HepG2 (cell line): Measurements from ENCODE around the gene SETD1B. TPM values are rescaled to one million over a fixed set of nuclear protein-coding genes. Genes with fewer than 3 reads are reported as not detected.

Experiments
- ATAC-seq: fragments of 200-7000 bp; cut with Tn5 transposase; 3 replicates; pipeline ENCODE4 v1.9.1; 2020; ENCODE audit warnings: mild to moderate bottlenecking, moderate library complexity
- BruUV-seq: library from RNA; stranded (reverse); fragments of 400-500 nt; replicated peaks from 2 replicates; lab custom pipeline; 2021; lab: Mats Ljungman, UMichigan
- CTCF ChIA-PET: fragments of 300-600 bp; formaldehyde crosslinking; extraction: SDS; loops from one replicate; lab custom pipeline; 2021; ENCODE audit warnings: low total read pairs, inconsistent platforms, low intra/inter-chr PET ratio; lab: Yijun Ruan, JAX
- POLR2A ChIA-PET: fragments of 350-600 bp; sonication (Branson Sonifier 250); formaldehyde crosslinking; loops from one replicate; lab custom pipeline; 2020; ENCODE audit warnings: antibody characterized with exemption, inconsistent platforms; lab: Yijun Ruan, JAX
- DNase-seq: peaks from one replicate; pipeline ENCODE4 v3.0.0-alpha.2; 2015; ENCODE audit warnings: low spot score
- FAIRE-seq: peaks from 3 replicates; lab custom pipeline; 2011; peaks lifted over from hg19 to GRCh38; lab: Jason Lieb, UNC
- H2AFZ ChIP-seq: one replicate; pipeline ENCODE4 v1.6.1; 2011; ENCODE audit warnings: low read length, inconsistent platforms
- H3K27ac ChIP-seq: fragments of 300-600 bp; 3 replicates; pipeline ENCODE4 v1.8.0; 2011; ENCODE audit warnings: mixed run types, mild to moderate bottlenecking, mixed read lengths, low read length, inconsistent platforms; ENCODE audit not compliant: insufficient read depth; ENCODE audit errors: extremely low read length
- H3K27me3 ChIP-seq, 2 experiments: fragments of 200-600 bp in 1 of 2; 2 replicates in 1 of 2; 3 replicates in 1 of 2; pipeline versions ENCODE4 v1.6.0 to v1.8.0; 2011; ENCODE audit warnings: low read length in 2 of 2, mild to moderate bottlenecking in 2 of 2, moderate library complexity in 2 of 2, inconsistent platforms in 1 of 2; ENCODE audit not compliant: insufficient read depth in 2 of 2, control insufficient read depth in 1 of 2
- H3K36me3 ChIP-seq, 2 experiments: fragments of 200-600 bp in 1 of 2; replicated peaks in 1 of 2; 2 replicates in 1 of 2; 3 replicates in 1 of 2; pipeline versions ENCODE4 v1.5.1 to v1.8.0; 2011; ENCODE audit warnings: low read length in 2 of 2, inconsistent platforms in 1 of 2; ENCODE audit not compliant: insufficient read depth in 2 of 2, control insufficient read depth in 1 of 2
- H3K4me1 ChIP-seq: 2 replicates; pipeline ENCODE4 v1.5.1; 2012; ENCODE audit warnings: low read length, inconsistent platforms; ENCODE audit not compliant: insufficient read depth
- H3K4me2 ChIP-seq: 2 replicates; pipeline ENCODE4 v1.6.0; 2011; ENCODE audit warnings: low read depth, low read length, inconsistent platforms
- H3K4me3 ChIP-seq, 3 experiments: fragments of 200-600 bp in 1 of 3; sonication (generic), shearing (Covaris generic) in 1 of 3; replicated peaks in 1 of 3; 2 replicates each; pipeline ENCODE4 v1.5.1; 2011 to 2016; ENCODE audit warnings: low read length in 3 of 3, inconsistent platforms in 2 of 3, low read depth in 2 of 3, mild to moderate bottlenecking in 2 of 3, control low read depth in 1 of 3, mixed read lengths in 1 of 3; ENCODE audit not compliant: insufficient read depth in 1 of 3
- H3K79me2 ChIP-seq: one replicate; pipeline ENCODE4 v1.6.1; 2011; ENCODE audit warnings: low read length, inconsistent platforms; ENCODE audit not compliant: insufficient read depth
- H3K9ac ChIP-seq: 2 replicates; pipeline ENCODE4 v1.6.0; 2011; ENCODE audit warnings: mild to moderate bottlenecking, low read depth, low read length, inconsistent platforms; ENCODE audit not compliant: insufficient read depth
- H3K9me3 ChIP-seq: 2 replicates; pipeline ENCODE4 v1.5.1; 2012; ENCODE audit warnings: mild to moderate bottlenecking, low read length
- H4K20me1 ChIP-seq: 2 replicates; pipeline ENCODE4 v1.6.0; 2011; ENCODE audit warnings: inconsistent platforms, mild to moderate bottlenecking, low read length, moderate library complexity; ENCODE audit not compliant: insufficient read depth
- HOXA5 ChIP-seq: sonication (generic); formaldehyde crosslinking; IDR thresholded peaks from 2 replicates; pipeline ENCODE4 v1.4.0; 2020; ENCODE audit warnings: missing genetic modification reagents
- JUND ChIP-seq: sonication (generic); formaldehyde crosslinking; IDR thresholded peaks from 2 replicates; pipeline ENCODE4 v1.8.0; 2022; ENCODE audit warnings: mild to moderate bottlenecking, missing genetic modification reagents
- NKX3-1 ChIP-seq: sonication (generic); formaldehyde crosslinking; IDR thresholded peaks from 2 replicates; pipeline ENCODE4 v1.5.0; 2020; ENCODE audit warnings: missing genetic modification reagents
- ONECUT2 ChIP-seq: sonication (generic); formaldehyde crosslinking; IDR thresholded peaks from 2 replicates; pipeline ENCODE4 v1.4.0; 2020; ENCODE audit warnings: missing genetic modification reagents
- RBM22 ChIP-seq: fragments of 200-400 bp; formaldehyde crosslinking; optimal IDR thresholded peaks from 2 replicates; pipeline ENCODE3; 2017; ENCODE audit warnings: mild to moderate bottlenecking, low read length, moderate library complexity
- ZBTB42 ChIP-seq: sonication (generic); formaldehyde crosslinking; IDR thresholded peaks from 2 replicates; pipeline ENCODE4 v1.5.0; 2020; ENCODE audit warnings: mild to moderate bottlenecking, missing genetic modification reagents
- ZBTB7B ChIP-seq: sonication (generic); formaldehyde crosslinking; IDR thresholded peaks from 2 replicates; pipeline ENCODE4 v1.4.0; 2020; ENCODE audit warnings: missing genetic modification reagents
- ZEB1 ChIP-seq: IDR thresholded peaks from 2 replicates; pipeline ENCODE4 v1.6.1; 2012; ENCODE audit warnings: mild to moderate bottlenecking, low read depth, inconsistent platforms; ENCODE audit not compliant: insufficient replicate concordance
- ZNF605 ChIP-seq: sonication (generic); formaldehyde crosslinking; IDR thresholded peaks from 2 replicates; pipeline ENCODE4 v1.8.0; 2022; ENCODE audit warnings: mild to moderate bottlenecking, missing genetic modification reagents
- ZNF619 ChIP-seq: sonication (generic); formaldehyde crosslinking; IDR thresholded peaks from 2 replicates; pipeline ENCODE4 v1.4.0; 2020; ENCODE audit warnings: mild to moderate bottlenecking, missing genetic modification reagents
- ZSCAN9 ChIP-seq: IDR thresholded peaks from 2 replicates; pipeline ENCODE4 v1.6.1; 2016; ENCODE audit warnings: borderline replicate concordance
- WGBS: methylation state at CpG from one replicate; pipeline ENCODE4 v1.1.6; 2017; ENCODE audit warnings: low lambda C conversion rate; 5-methylcytosine and 5-hydroxymethylcytosine counted together
- in situ Hi-C: cut with HindIII; loops from 2 replicates; pipeline ENCODE4 v1.10.0; 2017; ENCODE audit warnings: low pct_unique_long_range_greater_than_20kb; ENCODE audit not compliant: extremely low pct_ligation_motif_present
- intact Hi-C: fragments of 100-400 bp; cut with micrococcal nuclease; formaldehyde crosslinking; loops from one replicate; pipeline ENCODE4 v1.10.0; 2022; ENCODE audit not compliant: unreplicated experiment
- polyA plus RNA-seq, 8 experiments: library from polyadenylated mRNA; depleted of rRNA in 3 of 8; stranded (reverse) in 7 of 8; unstranded in 1 of 8; fragments of >200 nt; fragmentation: Illumina TruSeq in 4 of 8; extraction: Trizol in 4 of 8; gene quantifications; 2 replicates each; pipeline versions ENCODE4 v1.2.1 to v1.2.3, GENCODE V29; 2011 to 2016; ENCODE audit warnings: low read depth in 4 of 8, missing spikeins in 1 of 8, mixed read lengths in 1 of 8; ENCODE audit not compliant: insufficient read depth in 1 of 8
- total RNA-seq, 5 experiments: library from RNA; depleted of rRNA; stranded (reverse); fragments of >200 nt; fragmentation: Illumina TruSeq; extraction: Trizol; gene quantifications; 2 replicates each; pipeline ENCODE4 v1.2.3, GENCODE V29; 2016; ENCODE audit warnings: low read depth in 1 of 5
- TF ChIP-seq, protein P1 (sequence below): sonication (generic); formaldehyde crosslinking; IDR thresholded peaks from 2 replicates; pipeline ENCODE4 v1.4.0; 2020; ENCODE audit warnings: missing genetic modification reagents
- TF ChIP-seq, protein P2 (sequence below): sonication (generic); formaldehyde crosslinking; IDR thresholded peaks from 2 replicates; pipeline ENCODE4 v1.5.0; 2020; ENCODE audit warnings: missing genetic modification reagents
- TF ChIP-seq, protein P3 (sequence below): sonication (generic); formaldehyde crosslinking; IDR thresholded peaks from 2 replicates; pipeline ENCODE4 v1.4.0; 2020; ENCODE audit warnings: mild to moderate bottlenecking, low read depth, missing genetic modification reagents
- TF ChIP-seq, protein P4 (sequence below): IDR thresholded peaks from 2 replicates; pipeline ENCODE4 v1.4.0; 2020; ENCODE audit warnings: mild to moderate bottlenecking, missing genetic modification reagents

Gene SETD1B
- total and polyA plus RNA-seq, 2 of the 13 experiments (the other 11 are each of a cell fraction or from before 2014, with no cell fraction given) = 1.1 to 1.4 TPM

DNA sequence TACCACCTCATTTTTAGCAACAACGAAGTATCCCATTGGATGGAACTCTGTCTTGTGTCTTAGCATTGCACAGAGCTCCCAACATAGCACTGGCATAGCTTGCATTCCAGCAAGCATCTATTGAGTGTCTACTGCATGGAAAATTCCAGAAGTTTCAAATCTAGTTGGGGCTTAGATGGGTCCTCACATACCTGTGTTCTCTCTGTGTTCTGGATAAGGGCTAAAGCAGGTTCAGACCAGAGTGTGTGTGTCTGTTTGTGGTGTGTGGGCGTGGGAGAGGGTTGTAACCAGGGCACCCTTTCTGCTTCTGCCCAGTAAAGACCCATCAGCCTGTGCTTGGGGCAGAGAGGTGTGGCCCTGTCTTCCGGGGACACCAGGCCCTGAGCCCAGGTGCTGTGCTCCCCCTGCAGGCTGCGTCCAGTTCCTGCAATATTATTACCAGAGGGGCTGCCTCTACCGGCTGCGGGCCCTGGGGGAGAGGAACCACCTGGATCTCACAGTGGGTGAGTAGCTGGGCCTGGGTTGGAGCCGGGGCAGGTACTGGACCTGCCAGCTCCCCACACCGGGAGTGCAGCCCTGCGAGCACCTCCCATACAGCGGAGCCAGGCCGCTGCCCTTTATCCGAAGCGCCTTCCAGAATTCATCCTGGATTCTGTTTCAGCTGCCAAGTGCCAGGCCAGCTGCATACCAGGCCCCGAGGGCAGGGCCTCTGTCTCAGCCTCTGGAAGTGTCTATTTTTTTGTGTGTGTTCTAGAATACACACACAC lies 30.6 kb upstream of the SETD1B start:
- DNase-seq (peak; percentile 61), ATAC-seq (peak; percentile 62), FAIRE-seq (peak; percentile 69)
- Histone ChIP-seq H3K79me2 (no peaks in the 10 kb centered on the region), H3K9ac (no peak overlapping the region), H3K27ac (no peak overlapping the region), H3K9me3 (no peaks in the 10 kb centered on the region), H3K4me1 (peaks cover 35% of the 10 kb centered on the region), H4K20me1 (no peaks in the 10 kb centered on the region), H3K4me2 (no peak overlapping the region), H2AFZ (no peak overlapping the region), H3K36me3 (no peaks in the 10 kb centered on the region), H3K27me3 (no peaks in the 10 kb centered on the region), H3K4me3 (no peak overlapping the region)
- in situ Hi-C loops = loop anchor here (5.0 kb wide), 1 partner anchor 81 kb away; no protein-coding TSS in a partner anchor
- ChIA-PET POLR2A (interaction anchor here (1.4 to 1.8 kb wide), 2 partner anchors 9 to 25 kb away, joined by 4 to 5 read pairs; no protein-coding TSS in a partner anchor), CTCF (interaction anchor here (1.6 to 2.7 kb wide), 3 partner anchors 21 to 273 kb away, joined by 4 to 69 read pairs (median 5); partner anchors contain the start of gene RHOF)
- WGBS = 35% methylated on average over 4 of the region's 14 CpGs
- BruUV-seq = no TSS peak
- intact Hi-C loops = loop anchor here (1.0 to 5.0 kb wide), 2 partner anchors 61 to 76 kb away; partner anchors contain the start of gene TMEM120B
- TF ChIP-seq, protein P1, sequence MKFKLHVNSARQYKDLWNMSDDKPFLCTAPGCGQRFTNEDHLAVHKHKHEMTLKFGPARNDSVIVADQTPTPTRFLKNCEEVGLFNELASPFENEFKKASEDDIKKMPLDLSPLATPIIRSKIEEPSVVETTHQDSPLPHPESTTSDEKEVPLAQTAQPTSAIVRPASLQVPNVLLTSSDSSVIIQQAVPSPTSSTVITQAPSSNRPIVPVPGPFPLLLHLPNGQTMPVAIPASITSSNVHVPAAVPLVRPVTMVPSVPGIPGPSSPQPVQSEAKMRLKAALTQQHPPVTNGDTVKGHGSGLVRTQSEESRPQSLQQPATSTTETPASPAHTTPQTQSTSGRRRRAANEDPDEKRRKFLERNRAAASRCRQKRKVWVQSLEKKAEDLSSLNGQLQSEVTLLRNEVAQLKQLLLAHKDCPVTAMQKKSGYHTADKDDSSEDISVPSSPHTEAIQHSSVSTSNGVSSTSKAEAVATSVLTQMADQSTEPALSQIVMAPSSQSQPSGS (CRISPR knock-in tag) = peak; percentile 39; the same call in 1 of the 2 replicates
- TF ChIP-seq RBM22 (no peak), ZSCAN9 (CRISPR knock-in tag) (no peak), ZNF619 (CRISPR knock-in tag) (no peak), HOXA5 (CRISPR knock-in tag) (no peak), ONECUT2 (no peak), ZBTB7B (CRISPR knock-in tag) (peak; percentile 67; the same call in 1 of the 2 replicates), NKX3-1 (CRISPR knock-in tag) (no peak), ZEB1 (no peak), ZNF605 (CRISPR knock-in tag) (0 out of 2 replicates have a peak, but pooled peaks have one; percentile 54), ZBTB42 (CRISPR knock-in tag) (no peak), JUND (CRISPR knock-in tag) (no peak)
- TF ChIP-seq, protein P2, sequence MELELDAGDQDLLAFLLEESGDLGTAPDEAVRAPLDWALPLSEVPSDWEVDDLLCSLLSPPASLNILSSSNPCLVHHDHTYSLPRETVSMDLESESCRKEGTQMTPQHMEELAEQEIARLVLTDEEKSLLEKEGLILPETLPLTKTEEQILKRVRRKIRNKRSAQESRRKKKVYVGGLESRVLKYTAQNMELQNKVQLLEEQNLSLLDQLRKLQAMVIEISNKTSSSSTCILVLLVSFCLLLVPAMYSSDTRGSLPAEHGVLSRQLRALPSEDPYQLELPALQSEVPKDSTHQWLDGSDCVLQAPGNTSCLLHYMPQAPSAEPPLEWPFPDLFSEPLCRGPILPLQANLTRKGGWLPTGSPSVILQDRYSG (CRISPR knock-in tag) = no peak
- TF ChIP-seq, protein P3, sequence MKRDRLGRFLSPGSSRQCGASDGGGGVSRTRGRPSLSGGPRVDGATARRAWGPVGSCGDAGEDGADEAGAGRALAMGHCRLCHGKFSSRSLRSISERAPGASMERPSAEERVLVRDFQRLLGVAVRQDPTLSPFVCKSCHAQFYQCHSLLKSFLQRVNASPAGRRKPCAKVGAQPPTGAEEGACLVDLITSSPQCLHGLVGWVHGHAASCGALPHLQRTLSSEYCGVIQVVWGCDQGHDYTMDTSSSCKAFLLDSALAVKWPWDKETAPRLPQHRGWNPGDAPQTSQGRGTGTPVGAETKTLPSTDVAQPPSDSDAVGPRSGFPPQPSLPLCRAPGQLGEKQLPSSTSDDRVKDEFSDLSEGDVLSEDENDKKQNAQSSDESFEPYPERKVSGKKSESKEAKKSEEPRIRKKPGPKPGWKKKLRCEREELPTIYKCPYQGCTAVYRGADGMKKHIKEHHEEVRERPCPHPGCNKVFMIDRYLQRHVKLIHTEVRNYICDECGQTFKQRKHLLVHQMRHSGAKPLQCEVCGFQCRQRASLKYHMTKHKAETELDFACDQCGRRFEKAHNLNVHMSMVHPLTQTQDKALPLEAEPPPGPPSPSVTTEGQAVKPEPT (CRISPR knock-in tag) = no peak
- TF ChIP-seq, protein P4, sequence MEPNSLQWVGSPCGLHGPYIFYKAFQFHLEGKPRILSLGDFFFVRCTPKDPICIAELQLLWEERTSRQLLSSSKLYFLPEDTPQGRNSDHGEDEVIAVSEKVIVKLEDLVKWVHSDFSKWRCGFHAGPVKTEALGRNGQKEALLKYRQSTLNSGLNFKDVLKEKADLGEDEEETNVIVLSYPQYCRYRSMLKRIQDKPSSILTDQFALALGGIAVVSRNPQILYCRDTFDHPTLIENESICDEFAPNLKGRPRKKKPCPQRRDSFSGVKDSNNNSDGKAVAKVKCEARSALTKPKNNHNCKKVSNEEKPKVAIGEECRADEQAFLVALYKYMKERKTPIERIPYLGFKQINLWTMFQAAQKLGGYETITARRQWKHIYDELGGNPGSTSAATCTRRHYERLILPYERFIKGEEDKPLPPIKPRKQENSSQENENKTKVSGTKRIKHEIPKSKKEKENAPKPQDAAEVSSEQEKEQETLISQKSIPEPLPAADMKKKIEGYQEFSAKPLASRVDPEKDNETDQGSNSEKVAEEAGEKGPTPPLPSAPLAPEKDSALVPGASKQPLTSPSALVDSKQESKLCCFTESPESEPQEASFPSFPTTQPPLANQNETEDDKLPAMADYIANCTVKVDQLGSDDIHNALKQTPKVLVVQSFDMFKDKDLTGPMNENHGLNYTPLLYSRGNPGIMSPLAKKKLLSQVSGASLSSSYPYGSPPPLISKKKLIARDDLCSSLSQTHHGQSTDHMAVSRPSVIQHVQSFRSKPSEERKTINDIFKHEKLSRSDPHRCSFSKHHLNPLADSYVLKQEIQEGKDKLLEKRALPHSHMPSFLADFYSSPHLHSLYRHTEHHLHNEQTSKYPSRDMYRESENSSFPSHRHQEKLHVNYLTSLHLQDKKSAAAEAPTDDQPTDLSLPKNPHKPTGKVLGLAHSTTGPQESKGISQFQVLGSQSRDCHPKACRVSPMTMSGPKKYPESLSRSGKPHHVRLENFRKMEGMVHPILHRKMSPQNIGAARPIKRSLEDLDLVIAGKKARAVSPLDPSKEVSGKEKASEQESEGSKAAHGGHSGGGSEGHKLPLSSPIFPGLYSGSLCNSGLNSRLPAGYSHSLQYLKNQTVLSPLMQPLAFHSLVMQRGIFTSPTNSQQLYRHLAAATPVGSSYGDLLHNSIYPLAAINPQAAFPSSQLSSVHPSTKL (CRISPR knock-in tag) = peak; percentile 50; the same call in 1 of the 2 replicates
